ENCODE data around the gene SMPX.

DNA sequence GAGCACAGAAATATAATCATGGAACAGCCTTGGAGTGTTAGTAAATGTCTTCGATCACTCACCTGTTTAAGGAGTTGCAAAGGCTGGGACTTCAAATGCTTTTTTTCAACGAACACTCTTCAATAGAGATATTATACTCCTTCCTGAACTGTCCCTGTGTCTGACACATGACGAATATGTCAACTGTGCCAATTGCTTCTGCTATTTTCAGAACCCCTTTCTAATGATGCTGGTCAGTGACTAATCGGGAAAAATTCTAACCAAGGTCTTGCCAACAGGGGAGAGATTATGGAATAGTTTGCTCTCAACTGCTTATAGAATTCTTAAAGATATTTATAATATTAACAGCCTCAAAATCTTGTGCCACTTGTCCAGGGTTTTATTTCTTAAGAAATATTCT, 91.2 kb downstream of the SMPX start:
- TF ChIP-seq, protein P1, sequence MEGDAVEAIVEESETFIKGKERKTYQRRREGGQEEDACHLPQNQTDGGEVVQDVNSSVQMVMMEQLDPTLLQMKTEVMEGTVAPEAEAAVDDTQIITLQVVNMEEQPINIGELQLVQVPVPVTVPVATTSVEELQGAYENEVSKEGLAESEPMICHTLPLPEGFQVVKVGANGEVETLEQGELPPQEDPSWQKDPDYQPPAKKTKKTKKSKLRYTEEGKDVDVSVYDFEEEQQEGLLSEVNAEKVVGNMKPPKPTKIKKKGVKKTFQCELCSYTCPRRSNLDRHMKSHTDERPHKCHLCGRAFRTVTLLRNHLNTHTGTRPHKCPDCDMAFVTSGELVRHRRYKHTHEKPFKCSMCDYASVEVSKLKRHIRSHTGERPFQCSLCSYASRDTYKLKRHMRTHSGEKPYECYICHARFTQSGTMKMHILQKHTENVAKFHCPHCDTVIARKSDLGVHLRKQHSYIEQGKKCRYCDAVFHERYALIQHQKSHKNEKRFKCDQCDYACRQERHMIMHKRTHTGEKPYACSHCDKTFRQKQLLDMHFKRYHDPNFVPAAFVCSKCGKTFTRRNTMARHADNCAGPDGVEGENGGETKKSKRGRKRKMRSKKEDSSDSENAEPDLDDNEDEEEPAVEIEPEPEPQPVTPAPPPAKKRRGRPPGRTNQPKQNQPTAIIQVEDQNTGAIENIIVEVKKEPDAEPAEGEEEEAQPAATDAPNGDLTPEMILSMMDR (conservative IDR thresholded peaks at IDR 0.05; ENCODE audit: low read depth in 2 of 2) = no peak
- TF ChIP-seq EZH2 (IDR thresholded peaks at IDR 0.05; ENCODE audit: low read depth, unreplicated experiment) (no peak), ZNF114 (CRISPR knock-in tag; IDR thresholded peaks at IDR 0.05) (no peak), JUNB (IDR thresholded peaks at IDR 0.05; ENCODE audit: unreplicated experiment) (no peak), POLR2AphosphoS5 (IDR thresholded peaks at IDR 0.05; ENCODE audit: low read depth) (no peak), EZH2phosphoT487 (IDR thresholded peaks at IDR 0.05; ENCODE audit: unreplicated experiment) (no peak), STAT1 (IDR thresholded peaks at IDR 0.05; ENCODE audit: unreplicated experiment) (no peak), CREB1 (CRISPR knock-in tag; IDR thresholded peaks at IDR 0.05; ENCODE audit: low read depth) (no peak), ZNF331 (CRISPR knock-in tag; IDR thresholded peaks at IDR 0.05; ENCODE audit: low read depth) (no peak), NANOG (IDR thresholded peaks at IDR 0.05; ENCODE audit: borderline replicate concordance) (no peak)
- TF ChIP-seq, protein P2, sequence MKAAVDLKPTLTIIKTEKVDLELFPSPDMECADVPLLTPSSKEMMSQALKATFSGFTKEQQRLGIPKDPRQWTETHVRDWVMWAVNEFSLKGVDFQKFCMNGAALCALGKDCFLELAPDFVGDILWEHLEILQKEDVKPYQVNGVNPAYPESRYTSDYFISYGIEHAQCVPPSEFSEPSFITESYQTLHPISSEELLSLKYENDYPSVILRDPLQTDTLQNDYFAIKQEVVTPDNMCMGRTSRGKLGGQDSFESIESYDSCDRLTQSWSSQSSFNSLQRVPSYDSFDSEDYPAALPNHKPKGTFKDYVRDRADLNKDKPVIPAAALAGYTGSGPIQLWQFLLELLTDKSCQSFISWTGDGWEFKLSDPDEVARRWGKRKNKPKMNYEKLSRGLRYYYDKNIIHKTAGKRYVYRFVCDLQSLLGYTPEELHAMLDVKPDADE (IDR thresholded peaks at IDR 0.05) = no peak
- TF ChIP-seq, protein P3, sequence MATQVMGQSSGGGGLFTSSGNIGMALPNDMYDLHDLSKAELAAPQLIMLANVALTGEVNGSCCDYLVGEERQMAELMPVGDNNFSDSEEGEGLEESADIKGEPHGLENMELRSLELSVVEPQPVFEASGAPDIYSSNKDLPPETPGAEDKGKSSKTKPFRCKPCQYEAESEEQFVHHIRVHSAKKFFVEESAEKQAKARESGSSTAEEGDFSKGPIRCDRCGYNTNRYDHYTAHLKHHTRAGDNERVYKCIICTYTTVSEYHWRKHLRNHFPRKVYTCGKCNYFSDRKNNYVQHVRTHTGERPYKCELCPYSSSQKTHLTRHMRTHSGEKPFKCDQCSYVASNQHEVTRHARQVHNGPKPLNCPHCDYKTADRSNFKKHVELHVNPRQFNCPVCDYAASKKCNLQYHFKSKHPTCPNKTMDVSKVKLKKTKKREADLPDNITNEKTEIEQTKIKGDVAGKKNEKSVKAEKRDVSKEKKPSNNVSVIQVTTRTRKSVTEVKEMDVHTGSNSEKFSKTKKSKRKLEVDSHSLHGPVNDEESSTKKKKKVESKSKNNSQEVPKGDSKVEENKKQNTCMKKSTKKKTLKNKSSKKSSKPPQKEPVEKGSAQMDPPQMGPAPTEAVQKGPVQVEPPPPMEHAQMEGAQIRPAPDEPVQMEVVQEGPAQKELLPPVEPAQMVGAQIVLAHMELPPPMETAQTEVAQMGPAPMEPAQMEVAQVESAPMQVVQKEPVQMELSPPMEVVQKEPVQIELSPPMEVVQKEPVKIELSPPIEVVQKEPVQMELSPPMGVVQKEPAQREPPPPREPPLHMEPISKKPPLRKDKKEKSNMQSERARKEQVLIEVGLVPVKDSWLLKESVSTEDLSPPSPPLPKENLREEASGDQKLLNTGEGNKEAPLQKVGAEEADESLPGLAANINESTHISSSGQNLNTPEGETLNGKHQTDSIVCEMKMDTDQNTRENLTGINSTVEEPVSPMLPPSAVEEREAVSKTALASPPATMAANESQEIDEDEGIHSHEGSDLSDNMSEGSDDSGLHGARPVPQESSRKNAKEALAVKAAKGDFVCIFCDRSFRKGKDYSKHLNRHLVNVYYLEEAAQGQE (IDR thresholded peaks at IDR 0.05; ENCODE audit: unreplicated experiment) = no peak
